Thyroid gland (tissue), 4 donors: ENCODE data around the gene DNAH14.

ENCODE experiments used
- CTCF ChIP-seq, 6 experiments: fragments of 200-600 bp in 3 of 6; fragments of 450-650 bp in 3 of 6; sonication (generic) in 3 of 6; IDR thresholded peaks; one replicate each; pipeline ENCODE4 v1.5.1; 2016 to 2019; ENCODE audit warnings: antibody characterized with exemption in 6 of 6, mild to moderate bottlenecking in 2 of 6, inconsistent platforms in 1 of 6, moderate library complexity in 1 of 6
- POLR2A ChIP-seq, 2 donors: fragments of 450-650 bp; IDR thresholded peaks; one replicate each; pipeline ENCODE4 v1.6.1; 2017; ENCODE audit warnings: antibody characterized with exemption in 2 of 2, mild to moderate bottlenecking in 2 of 2, moderate library complexity in 1 of 2

- TF ChIP-seq POLR2A (IDR thresholded peaks at IDR 0.05), result no peak
- TF ChIP-seq CTCF (IDR thresholded peaks at IDR 0.05), result no peak
These were observed 500.8 kb downstream of the DNAH14 start for GRCh38 chr1:225430301-225430700.
